Central memory CD8-positive, alpha-beta T cell (primary cell): ENCODE results near the gene HYAL1.
"Not testable (repeated sequence)": the region's sequence is repeated elsewhere in the genome, so short reads cannot be mapped to it uniquely, and the experiment has no call there.

ENCODE experiments used
- ATAC-seq: fragments of 150-1000 bp; cut with Tn5 transposase; replicated peaks from 2 replicates; pipeline ENCODE4 v1.10.0; 2022; ENCODE audit warnings: mild to moderate bottlenecking, moderate FRiP score, moderate number of reproducible peaks; ENCODE audit not compliant: poor library complexity, severe bottlenecking; ENCODE audit errors: extremely low read depth
- DNase-seq, 2 donors: peaks; one replicate each; pipeline ENCODE4 v3.0.0; 2021; ENCODE audit warnings: low spot score in 2 of 2
- H3K27ac Mint-ChIP-seq: one replicate; pipeline ENCODE4 v1.8.0; 2022; ENCODE audit warnings: low read depth, mild to moderate bottlenecking, moderate library complexity, mixed read lengths
- H3K27me3 Mint-ChIP-seq: one replicate; pipeline ENCODE4 v1.8.0; 2022; ENCODE audit warnings: mixed read lengths
- H3K36me3 Mint-ChIP-seq: one replicate; pipeline ENCODE4 v1.8.0; 2022; ENCODE audit warnings: mild to moderate bottlenecking, moderate library complexity, mixed read lengths; ENCODE audit not compliant: insufficient read depth
- H3K4me1 Mint-ChIP-seq: one replicate; pipeline ENCODE4 v1.8.0; 2022; ENCODE audit warnings: mixed read lengths
- H3K4me3 Mint-ChIP-seq: one replicate; pipeline ENCODE4 v1.8.0; 2022; ENCODE audit warnings: mild to moderate bottlenecking, moderate library complexity, mixed read lengths
- H3K9me3 Mint-ChIP-seq: one replicate; pipeline ENCODE4 v1.8.0; 2022; ENCODE audit warnings: mixed read lengths

Gene HYAL1

DNA sequence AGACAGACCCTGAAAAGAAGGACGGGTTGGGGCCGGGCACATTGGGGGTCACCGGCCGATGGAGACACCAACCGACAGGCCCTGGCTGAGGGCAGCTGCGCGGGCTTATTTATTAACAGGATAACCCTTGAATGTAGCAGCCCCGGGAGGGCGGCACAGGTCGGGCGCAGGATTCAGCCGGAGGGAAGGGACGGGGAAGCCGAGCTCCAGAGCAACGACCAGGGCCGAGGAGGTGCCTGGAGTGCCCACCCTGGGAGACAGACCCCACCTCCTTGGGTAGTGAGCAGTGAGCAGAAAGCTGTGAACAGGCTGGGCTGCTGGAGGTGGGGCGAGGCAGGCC, 26.6 kb downstream of the HYAL1 start:
- ATAC-seq (no peak), DNase-seq (no peak)
- H3K9me3 Mint-ChIP-seq: no peaks in the 10 kb centered on the region
- H3K4me1 Mint-ChIP-seq: peaks cover 25% of the 10 kb centered on the region
- H3K27me3 Mint-ChIP-seq: peaks cover 53% of the 10 kb centered on the region
- no peak overlapping the region for H3K27ac Mint-ChIP-seq
- H3K4me3 Mint-ChIP-seq: no peak overlapping the region
- peaks cover 10% of the 10 kb centered on the region for H3K36me3 Mint-ChIP-seq

DNA sequence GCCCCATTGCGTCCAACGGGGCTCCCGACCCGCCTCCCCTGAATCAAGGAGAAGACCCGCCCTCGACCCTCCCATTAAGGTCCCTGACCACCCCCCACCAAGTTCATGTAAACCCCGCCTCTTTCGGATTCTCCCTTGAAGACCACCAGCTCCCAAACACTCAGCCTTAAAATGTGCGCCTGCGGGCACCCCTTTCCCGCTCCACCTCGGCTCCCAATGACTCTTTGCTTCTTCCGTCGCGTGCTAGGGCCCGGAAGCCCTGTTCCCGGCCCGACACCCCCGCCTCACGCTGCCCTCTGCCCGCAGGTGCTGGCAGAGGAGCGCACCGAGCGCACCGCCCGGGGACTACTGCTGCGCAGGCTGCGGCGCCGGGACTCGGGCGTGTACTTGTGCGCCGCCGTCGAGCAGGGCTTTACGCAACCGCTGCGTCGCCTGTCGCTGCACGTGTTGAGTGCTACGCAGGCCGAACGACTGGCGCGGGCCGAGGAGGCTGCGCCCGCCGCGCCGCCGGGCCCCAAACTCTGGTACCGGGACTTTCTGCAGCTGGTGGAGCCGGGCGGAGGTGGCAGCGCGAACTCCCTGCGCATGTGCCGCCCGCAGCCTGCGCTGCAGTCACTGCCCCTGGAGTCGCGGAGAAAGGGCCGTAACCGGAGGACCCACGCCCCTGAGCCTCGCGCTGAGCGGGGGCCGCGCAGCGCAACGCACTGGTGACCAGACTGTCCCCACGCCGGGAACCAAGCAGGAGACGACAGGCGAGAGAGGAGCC, 27.2 kb downstream of the HYAL1 start:
- peaks cover 25% of the 10 kb centered on the region for H3K4me1 Mint-ChIP-seq
- H3K9me3 Mint-ChIP-seq: no peaks in the 10 kb centered on the region
- peaks cover 10% of the 10 kb centered on the region for H3K36me3 Mint-ChIP-seq
- H3K27ac Mint-ChIP-seq: no peak overlapping the region
- peaks cover 53% of the 10 kb centered on the region for H3K27me3 Mint-ChIP-seq
- ATAC-seq: no peak
- no peak for DNase-seq
- H3K4me3 Mint-ChIP-seq: peak overlapping the region; percentile 32

DNA sequence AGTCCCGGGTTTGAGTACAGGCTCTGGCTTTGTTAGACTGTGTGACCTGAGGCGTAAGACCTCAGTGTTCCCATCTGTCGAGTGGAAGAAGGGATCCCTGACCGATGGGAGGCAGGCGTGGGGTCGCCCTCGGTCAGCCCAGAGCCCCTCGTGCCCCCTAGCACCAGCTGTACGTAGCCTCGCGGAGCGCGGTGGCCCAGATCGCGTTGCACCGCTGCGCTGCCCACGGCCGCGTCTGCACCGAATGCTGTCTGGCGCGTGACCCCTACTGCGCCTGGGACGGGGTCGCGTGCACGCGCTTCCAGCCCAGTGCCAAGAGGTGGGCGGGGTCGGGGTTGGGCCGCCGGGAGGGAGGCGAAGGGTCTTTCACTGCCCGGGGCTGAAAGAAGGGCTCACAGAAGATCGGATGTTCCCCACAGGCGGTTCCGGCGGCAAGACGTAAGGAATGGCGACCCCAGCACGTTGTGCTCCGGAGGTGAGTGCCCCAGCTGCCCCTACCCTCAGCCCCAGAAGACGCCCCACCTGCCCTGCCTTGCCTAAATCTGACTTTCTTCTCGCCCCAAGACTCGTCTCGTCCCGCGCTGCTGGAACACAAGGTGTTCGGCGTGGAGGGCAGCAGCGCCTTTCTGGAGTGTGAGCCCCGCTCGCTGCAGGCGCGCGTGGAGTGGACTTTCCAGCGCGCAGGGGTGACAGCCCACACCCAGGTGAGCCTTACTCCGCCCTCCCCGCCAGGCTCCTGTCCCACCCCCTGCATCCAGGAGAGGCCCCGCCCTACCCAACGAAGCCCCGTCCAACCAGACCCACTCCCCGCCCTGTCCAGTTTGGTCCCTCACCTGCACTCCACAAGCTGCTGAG, 28.0 kb downstream of the HYAL1 start:
- H3K27ac Mint-ChIP-seq: no peak overlapping the region
- ATAC-seq (no peak), DNase-seq (no peak)
- H3K4me1 Mint-ChIP-seq: peaks cover 25% of the 10 kb centered on the region
- peaks cover 53% of the 10 kb centered on the region for H3K27me3 Mint-ChIP-seq
- H3K4me3 Mint-ChIP-seq: peak overlapping the region; percentile 32
- no peaks in the 10 kb centered on the region for H3K9me3 Mint-ChIP-seq
- peaks cover 10% of the 10 kb centered on the region for H3K36me3 Mint-ChIP-seq

DNA sequence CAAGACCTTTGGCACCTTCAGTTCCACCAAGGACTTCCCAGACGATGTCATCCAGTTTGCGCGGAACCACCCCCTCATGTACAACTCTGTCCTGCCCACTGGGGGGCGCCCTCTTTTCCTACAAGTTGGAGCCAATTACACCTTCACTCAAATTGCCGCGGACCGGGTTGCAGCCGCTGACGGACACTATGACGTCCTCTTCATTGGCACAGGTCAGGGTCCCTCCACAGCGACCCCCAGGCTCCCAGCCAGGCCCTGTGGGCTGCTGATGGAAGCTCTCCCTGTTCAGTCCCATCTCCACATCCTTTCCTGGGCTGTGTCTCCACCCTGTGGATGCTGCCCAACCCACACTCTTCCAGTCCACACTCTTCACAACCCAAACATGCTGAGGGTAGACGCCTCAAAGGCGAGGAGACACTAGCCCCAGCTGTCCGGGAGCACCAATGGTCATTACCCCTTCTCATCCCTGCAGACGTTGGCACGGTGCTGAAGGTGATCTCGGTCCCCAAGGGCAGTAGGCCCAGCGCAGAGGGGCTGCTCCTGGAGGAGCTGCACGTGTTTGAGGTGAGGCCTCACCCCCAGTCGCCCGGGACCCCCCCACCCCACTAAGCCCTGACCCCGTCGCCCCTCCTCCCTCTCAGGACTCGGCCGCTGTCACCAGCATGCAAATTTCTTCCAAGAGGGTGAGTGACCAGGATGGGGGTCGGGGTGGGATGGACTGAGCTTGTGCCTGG, 28.8 kb downstream of the HYAL1 start:
- peak; percentile 52 for ATAC-seq
- DNase-seq: peak; percentile 62 to 70
- Mint-ChIP-seq H3K27me3 (peaks cover 53% of the 10 kb centered on the region), H3K9me3 (no peaks in the 10 kb centered on the region), H3K27ac (no peak overlapping the region), H3K4me3 (peak overlapping the region; percentile 32), H3K4me1 (peaks cover 25% of the 10 kb centered on the region), H3K36me3 (peaks cover 10% of the 10 kb centered on the region)

DNA sequence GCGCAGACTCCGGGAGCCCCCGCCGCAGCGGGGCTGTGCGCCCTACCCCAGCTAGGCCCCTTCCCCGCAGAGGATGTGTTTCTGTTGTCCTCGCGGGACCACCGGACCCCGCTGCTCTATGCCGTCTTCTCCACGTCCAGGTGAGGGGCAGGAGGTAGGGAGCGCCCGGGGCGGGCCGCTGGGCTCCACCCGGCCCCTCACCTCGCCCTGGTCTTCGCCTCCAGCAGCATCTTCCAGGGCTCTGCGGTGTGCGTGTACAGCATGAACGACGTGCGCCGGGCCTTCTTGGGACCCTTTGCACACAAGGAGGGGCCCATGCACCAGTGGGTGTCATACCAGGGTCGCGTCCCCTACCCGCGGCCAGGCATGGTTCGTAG, 29.7 kb downstream of the HYAL1 start:
- Mint-ChIP-seq H3K4me3 (no peak overlapping the region), H3K27me3 (peaks cover 53% of the 10 kb centered on the region), H3K36me3 (peaks cover 10% of the 10 kb centered on the region), H3K4me1 (peaks cover 25% of the 10 kb centered on the region), H3K27ac (no peak overlapping the region), H3K9me3 (no peaks in the 10 kb centered on the region)
- DNase-seq (no peak), ATAC-seq (no peak)

DNA sequence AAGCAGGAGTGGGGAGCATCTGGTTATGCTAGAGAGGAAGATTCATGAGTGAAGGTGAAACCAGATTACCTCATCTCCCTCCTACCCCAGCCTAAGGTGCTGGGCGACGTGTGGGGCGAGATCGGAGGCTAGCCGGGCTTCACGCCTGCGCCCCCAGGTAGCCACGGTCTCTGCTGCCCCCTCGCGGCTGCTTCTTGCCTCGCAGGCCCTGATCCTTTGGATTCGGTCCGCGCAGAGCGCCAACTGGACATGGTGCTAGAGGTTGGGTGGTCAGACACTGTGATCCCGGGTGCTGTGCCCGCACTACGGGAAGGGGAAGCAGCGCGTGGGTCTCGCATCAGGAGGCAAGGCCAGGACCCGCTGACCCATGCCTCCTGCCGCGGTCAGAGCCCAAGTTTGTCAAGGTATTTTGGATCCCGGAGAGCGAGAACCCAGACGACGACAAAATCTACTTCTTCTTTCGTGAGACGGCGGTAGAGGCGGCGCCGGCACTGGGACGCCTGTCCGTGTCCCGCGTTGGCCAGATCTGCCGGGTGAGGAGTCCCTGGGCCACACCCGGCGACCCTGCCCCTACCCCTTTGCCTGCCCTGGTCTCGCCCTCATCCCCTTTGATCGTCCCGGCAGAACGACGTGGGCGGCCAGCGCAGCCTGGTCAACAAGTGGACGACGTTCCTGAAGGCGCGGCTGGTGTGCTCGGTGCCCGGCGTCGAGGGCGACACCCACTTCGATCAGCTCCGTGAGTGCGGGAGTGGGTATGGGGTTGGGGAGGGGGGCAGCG, 30.3 kb downstream of the HYAL1 start:
- Mint-ChIP-seq H3K4me3 (peak overlapping the region; percentile 67), H3K27ac (no peak overlapping the region), H3K4me1 (peaks cover 25% of the 10 kb centered on the region), H3K27me3 (peaks cover 47% of the 10 kb centered on the region), H3K36me3 (peaks cover 10% of the 10 kb centered on the region), H3K9me3 (no peaks in the 10 kb centered on the region)
- ATAC-seq (peak; percentile 76), DNase-seq (peak; percentile 76 to 93)

DNA sequence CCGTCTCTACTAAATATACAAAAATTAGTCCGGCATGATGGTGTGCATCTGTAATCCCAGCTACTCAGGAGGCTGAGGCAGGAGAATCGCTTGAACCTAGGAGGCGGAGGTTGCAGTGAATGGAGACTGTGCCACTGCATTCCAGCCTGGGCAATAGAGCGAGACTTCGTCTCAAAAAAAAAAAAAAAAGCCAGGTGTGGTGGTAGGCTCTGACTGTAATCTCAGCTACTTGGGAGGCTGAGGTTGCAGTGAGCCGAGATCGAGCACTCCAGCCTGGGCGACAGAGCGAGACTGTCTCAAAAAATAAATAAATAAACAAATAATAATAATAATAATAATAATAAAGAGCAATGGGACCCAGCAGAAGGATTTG, 30.9 kb downstream of the HYAL1 start:
- H3K27ac Mint-ChIP-seq, ATAC-seq, H3K4me3 Mint-ChIP-seq, DNase-seq, H3K9me3 Mint-ChIP-seq: not testable (repeated sequence)
- Mint-ChIP-seq H3K36me3 (peaks cover 10% of the 10 kb centered on the region), H3K4me1 (peaks cover 25% of the 10 kb centered on the region), H3K27me3 (peaks cover 42% of the 10 kb centered on the region)

DNA sequence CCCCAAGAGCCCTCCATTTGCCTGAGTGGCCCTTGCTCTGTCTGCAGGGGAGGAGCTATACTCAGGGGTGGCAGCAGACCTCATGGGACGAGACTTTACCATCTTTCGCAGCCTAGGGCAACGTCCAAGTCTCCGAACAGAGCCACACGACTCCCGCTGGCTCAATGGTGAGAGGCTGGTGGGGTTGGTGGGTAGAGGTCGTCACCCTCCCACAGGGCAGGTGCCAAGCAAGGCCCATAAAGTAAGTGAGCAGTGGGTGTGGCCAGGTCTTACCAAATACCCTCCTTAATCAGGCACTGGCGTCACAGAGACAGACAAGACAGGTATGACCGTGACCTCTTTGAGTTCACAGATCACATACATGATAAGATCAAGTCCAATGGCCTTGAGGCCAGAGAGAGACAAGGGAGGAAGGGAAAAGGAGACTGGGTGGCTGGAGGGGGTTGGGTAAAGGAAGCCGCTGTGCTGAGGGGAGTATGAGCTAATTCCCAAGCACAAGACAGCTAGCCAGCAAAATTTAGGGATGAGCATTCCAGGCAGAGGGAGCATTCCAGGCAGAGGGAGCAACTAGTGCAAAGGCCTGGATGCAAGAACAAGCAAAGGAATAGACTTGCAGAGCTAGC, 31.9 kb downstream of the HYAL1 start:
- DNase-seq (no peak), ATAC-seq (no peak)
- Mint-ChIP-seq H3K4me3 (no peak overlapping the region), H3K27me3 (peaks cover 36% of the 10 kb centered on the region), H3K9me3 (no peaks in the 10 kb centered on the region), H3K27ac (no peak overlapping the region), H3K36me3 (peaks cover 13% of the 10 kb centered on the region), H3K4me1 (peaks cover 25% of the 10 kb centered on the region)

DNA sequence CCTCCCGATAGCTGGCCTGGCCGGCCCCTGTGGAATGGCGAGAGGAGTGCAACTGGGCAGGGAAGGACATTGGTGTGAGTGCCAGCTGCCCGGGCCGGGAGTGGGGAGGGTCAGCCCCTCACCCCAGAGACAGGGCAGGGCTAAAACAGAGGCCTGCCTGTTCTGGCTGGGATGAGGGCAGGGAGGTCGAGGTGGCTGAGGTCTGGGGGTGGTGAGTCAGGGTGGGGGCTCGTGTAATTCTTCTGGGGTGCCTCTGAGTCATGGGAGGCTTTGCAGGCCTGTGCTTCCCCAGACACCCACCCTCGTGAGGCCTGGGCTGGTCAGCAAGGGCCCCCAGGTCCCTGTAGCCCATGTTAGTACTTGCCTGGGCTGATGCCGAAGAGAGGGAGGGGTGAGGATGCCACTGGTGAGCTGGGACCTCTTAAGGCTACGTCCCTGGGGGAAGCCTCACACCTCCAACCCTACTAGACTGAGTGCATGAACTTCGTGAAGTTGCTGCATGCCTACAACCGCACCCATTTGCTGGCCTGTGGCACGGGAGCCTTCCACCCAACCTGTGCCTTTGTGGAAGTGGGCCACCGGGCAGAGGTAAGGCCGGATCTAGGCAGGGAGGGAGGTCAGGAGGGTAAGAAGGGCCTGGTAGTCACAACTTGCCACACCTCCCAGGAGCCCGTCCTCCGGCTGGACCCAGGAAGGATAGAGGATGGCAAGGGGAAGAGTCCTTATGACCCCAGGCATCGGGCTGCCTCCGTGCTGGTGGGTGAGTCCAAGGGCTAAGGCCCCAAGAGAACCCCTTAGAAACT, 32.8 kb downstream of the HYAL1 start:
- Mint-ChIP-seq H3K27ac (no peak overlapping the region), H3K27me3 (peaks cover 28% of the 10 kb centered on the region)

DNA sequence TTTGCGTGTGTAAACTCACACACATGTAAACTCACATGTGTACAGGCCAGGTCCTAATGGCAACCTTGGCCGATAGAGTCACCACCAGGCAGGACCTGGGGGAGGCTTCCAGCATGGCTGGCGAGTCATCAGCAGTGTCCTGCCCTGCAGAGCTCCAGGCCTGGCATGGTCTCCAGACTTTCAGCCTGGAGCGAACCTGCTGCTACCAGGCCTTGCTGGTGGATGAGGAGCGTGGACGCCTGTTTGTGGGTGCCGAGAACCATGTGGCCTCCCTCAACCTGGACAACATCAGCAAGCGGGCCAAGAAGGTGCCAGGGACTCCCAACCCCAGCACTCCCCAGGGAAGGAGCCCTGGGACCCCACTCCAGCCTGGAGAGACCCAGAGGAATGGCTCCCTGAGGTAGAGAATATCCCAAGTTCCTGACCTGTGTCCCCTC, 33.4 kb downstream of the HYAL1 start:
- H3K27ac Mint-ChIP-seq: no peak overlapping the region
- no peaks in the 10 kb centered on the region for H3K9me3 Mint-ChIP-seq
- H3K27me3 Mint-ChIP-seq: peaks cover 22% of the 10 kb centered on the region

More for the DNA sequence above, 32.8 kb downstream of the HYAL1 start:
- no peaks in the 10 kb centered on the region for H3K9me3 Mint-ChIP-seq
- H3K4me3 Mint-ChIP-seq: no peak overlapping the region
- H3K36me3 Mint-ChIP-seq: peaks cover 13% of the 10 kb centered on the region
- peaks cover 18% of the 10 kb centered on the region for H3K4me1 Mint-ChIP-seq
- ATAC-seq: no peak
- no peak for DNase-seq

DNA sequence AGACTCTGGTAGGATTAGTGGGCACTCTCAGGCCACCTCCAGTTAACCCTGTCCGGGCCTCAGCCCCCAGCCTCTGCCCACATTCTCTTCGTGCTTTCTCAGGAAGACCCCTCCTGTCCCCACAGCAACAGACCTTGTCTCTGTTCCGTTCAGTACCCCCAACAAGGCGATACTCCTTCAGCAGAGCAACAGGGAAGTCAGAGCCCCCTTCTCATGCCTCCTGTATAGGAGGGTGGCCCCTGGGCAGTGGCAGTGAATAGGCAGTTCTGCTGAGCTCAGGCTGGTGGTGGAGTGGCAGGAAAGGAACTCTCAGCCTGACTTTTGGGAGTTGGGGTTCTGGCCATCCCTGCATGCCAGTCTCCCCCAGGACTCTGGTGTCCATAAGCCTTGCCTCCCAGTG, 33.9 kb downstream of the HYAL1 start:
- peaks cover 13% of the 10 kb centered on the region for H3K36me3 Mint-ChIP-seq
- H3K4me1 Mint-ChIP-seq: peaks cover 12% of the 10 kb centered on the region
- DNase-seq (no peak), ATAC-seq (no peak)
- no peaks in the 10 kb centered on the region for H3K9me3 Mint-ChIP-seq
- H3K4me3 Mint-ChIP-seq: no peak overlapping the region
- peaks cover 16% of the 10 kb centered on the region for H3K27me3 Mint-ChIP-seq
- no peak overlapping the region for H3K27ac Mint-ChIP-seq

More for the DNA sequence above, 33.4 kb downstream of the HYAL1 start:
- DNase-seq: no peak
- no peak for ATAC-seq
- no peak overlapping the region for H3K4me3 Mint-ChIP-seq
- peaks cover 16% of the 10 kb centered on the region for H3K4me1 Mint-ChIP-seq
- peaks cover 13% of the 10 kb centered on the region for H3K36me3 Mint-ChIP-seq
